Right cardiac atrium (tissue), 5 donors: Measurements from ENCODE around the gene GJA10. TPM values are rescaled to one million over a fixed set of nuclear protein-coding genes. Genes with fewer than 3 reads are reported as not detected.
"Not testable (repeated sequence)": the region's sequence is repeated elsewhere in the genome, so short reads cannot be mapped to it uniquely, and the experiment has no call there.

ENCODE experiments used
- ATAC-seq, 2 donors: fragments of 200-7000 bp; cut with Tn5 transposase; one replicate each; pipeline versions ENCODE4 v1.8.0 to v1.9.1; 2020; ENCODE audit warnings: moderate library complexity in 2 of 2, mild to moderate bottlenecking in 1 of 2
- DNase-seq, 3 donors: peaks; one replicate each; pipeline ENCODE4 v3.0.0-alpha.2; 2020
- H3K27ac ChIP-seq: one replicate; pipeline ENCODE4 v1.5.1; 2013; ENCODE audit warnings: mild to moderate bottlenecking, low read length, control low read depth, moderate library complexity
- H3K27me3 ChIP-seq: one replicate; pipeline ENCODE4 v1.6.1; 2013; ENCODE audit not compliant: control insufficient read depth, insufficient read depth
- H3K4me1 ChIP-seq: one replicate; pipeline ENCODE4 v1.6.1; 2013; ENCODE audit warnings: low read length; ENCODE audit not compliant: control insufficient read depth, insufficient read depth
- H3K4me3 ChIP-seq: one replicate; pipeline ENCODE4 v1.5.1; 2013; ENCODE audit warnings: low read length, control low read depth
- H3K9me3 ChIP-seq: one replicate; pipeline ENCODE4 v1.6.1; 2013; ENCODE audit warnings: low read length; ENCODE audit not compliant: control insufficient read depth
- WGBS: extraction: QIAGEN DNeasy Blood & Tissue Kit; methylation state at CpG from one replicate; pipeline ENCODE4 v1.1.7; 2013; 5-methylcytosine and 5-hydroxymethylcytosine counted together
- intact Hi-C, 4 donors: fragments of 100-400 bp; cut with DNase I; formaldehyde crosslinking; loops; one replicate each; pipeline versions ENCODE4 v1.11.0 to v1.14.0; 2022 to 2023
- long read RNA-seq, 4 donors: library from polyadenylated mRNA; unstranded; transcript quantifications; one replicate each; pipeline ENCODE4 v2.0.0, GENCODE V29; 2020 to 2021
- polyA plus RNA-seq: library from polyadenylated mRNA; stranded (reverse); fragments of 200-250 nt; gene quantifications from one replicate; pipeline ENCODE4 v1.2.3, GENCODE V29; 2013
- total RNA-seq, 4 donors: library from RNA; stranded (reverse); fragmentation: NEBNext Ultra II Directional; extraction: Animal tissue kit (Norgen Biotek cat#: 25700); gene quantifications; one replicate each; pipeline ENCODE4 v1.2.1, GENCODE V29; 2021
- donor health status: healthy with polysubstance abuse.
- donor health status: DM: no; HTN: yes; CAD: no.
- donor health status: DM: no; HTN: no; CAD: no.
- donor health status: DM: no; HTN: yes; CAD: no; lungs with severe emphysema.
- donor health status: DM: yes; HTN: yes; CAD: no.

The GJA10 gene
- not detected for total RNA-seq
- polyA plus RNA-seq, result not detected
- long read RNA-seq, donor 1, result 0 reads
- long read RNA-seq, donor 2, result 0 reads
- long read RNA-seq, donor 3, result 0 reads
- long read RNA-seq, donor 4, result 0 reads

GRCh38 chr6:89894169-89894568 lies at the start of gene GJA10:
Gene GJA10 (plus strand): TSS chr6:89894469. CDS start chr6:89894469, 0 bp downstream.
- Histone ChIP-seq H3K9me3 (no peaks in the 10 kb centered on the region), H3K27ac (no peak within 1 kb of the TSS), H3K4me3 (no peak within 1 kb of the TSS), H3K4me1 (no peaks in the 10 kb centered on the region), H3K27me3 (no peaks in the 10 kb centered on the region)
- DNase-seq, result no peak
- intact Hi-C loops, result no loop called here
- no peak for ATAC-seq
- 98% methylated on average over 1 of the region's 1 CpG for WGBS

DNA sequence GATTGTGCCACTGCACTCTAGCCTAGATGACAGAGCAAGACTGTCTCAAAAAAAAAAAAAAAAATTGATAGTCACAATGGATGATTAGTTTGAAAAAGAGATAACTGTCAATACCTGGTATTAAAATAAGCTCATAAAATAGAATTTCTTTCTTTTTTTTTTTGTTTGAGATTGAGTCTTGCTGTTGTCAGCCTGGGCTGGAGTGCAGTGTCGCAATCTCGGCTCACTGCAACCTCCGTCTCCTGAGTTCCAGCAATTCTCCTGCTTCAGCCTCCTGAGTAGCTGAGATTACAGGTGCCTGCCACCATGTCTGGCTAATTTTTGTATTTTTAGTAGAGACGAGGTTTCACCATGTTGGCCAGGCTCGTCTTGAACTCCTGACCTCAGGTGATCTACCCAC lies 46.8 kb upstream of the GJA10 start:
- DNase-seq, H3K27ac ChIP-seq, ATAC-seq, intact Hi-C loops, H3K4me1 ChIP-seq, H3K4me3 ChIP-seq, H3K27me3 ChIP-seq, H3K9me3 ChIP-seq: not testable (repeated sequence)
- WGBS, result 94% methylated on average over 5 of the region's 5 CpGs

DNA sequence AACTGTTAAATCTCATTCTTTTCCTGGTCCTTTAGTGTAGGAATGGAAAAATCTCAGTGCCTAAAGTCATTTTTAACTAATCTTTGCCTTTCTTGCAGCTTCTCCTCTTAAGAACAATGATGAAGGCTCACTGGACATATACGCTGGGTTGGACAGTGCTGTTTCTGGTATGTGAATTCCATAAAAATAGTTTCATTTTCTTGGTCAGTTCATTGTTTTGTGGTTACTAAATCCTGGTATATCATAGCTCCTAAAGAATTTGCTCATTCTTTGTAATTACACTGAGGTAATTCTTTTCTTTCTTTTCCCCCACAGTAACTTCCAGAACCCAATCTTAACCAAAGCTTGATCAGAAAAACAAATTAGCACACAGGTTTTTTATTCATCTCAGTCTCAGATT lies 41.2 kb upstream of the GJA10 start:
- ATAC-seq, result no peak
- H3K27ac ChIP-seq, result no peak overlapping the region
- no peaks in the 10 kb centered on the region for H3K4me1 ChIP-seq
- DNase-seq, result no peak
- no peak overlapping the region for H3K4me3 ChIP-seq
- 96% methylated on average over 1 of the region's 1 CpG for WGBS
- H3K9me3 ChIP-seq, result no peaks in the 10 kb centered on the region
- intact Hi-C loops, result no loop called here
- no peaks in the 10 kb centered on the region for H3K27me3 ChIP-seq

DNA sequence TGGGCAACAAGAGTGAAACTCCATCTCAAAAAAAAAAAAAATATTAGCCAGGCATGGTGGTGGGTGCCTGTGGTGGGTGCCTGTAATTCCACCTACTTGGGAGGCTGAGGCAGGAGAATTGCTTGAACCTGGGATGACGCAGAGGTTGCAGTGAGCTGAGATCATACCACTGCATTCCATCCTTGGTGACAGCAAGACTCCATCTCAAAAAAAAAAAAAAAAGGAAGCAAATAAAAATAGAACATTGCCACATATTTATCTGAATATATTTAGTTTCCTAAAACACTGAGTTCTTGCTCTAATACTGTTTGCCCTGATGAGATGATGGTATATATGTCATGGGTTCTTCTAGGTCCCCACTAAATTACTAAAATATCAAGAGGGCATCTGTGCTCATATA lies 36.2 kb upstream of the GJA10 start:
- no peak for ATAC-seq
- DNase-seq, result no peak
- Histone ChIP-seq H3K27ac (no peak overlapping the region), H3K4me1 (no peaks in the 10 kb centered on the region), H3K27me3 (no peaks in the 10 kb centered on the region), H3K4me3 (no peak overlapping the region), H3K9me3 (no peaks in the 10 kb centered on the region)
- intact Hi-C loops, result no loop called here
- 89% methylated on average over 1 of the region's 1 CpG for WGBS

- no peak overlapping the region for H3K27ac ChIP-seq
- H3K27me3 ChIP-seq, result no peaks in the 10 kb centered on the region
- intact Hi-C loops, result no loop called here
- no peak overlapping the region for H3K4me3 ChIP-seq
- 92% methylated on average over 4 of the region's 4 CpGs for WGBS
- no peaks in the 10 kb centered on the region for H3K9me3 ChIP-seq
- ATAC-seq, result no peak
- H3K4me1 ChIP-seq, result no peaks in the 10 kb centered on the region
- DNase-seq, result no peak
Observed at GRCh38 chr6:89859744-89860143, 34.5 kb upstream of the GJA10 start.

DNA sequence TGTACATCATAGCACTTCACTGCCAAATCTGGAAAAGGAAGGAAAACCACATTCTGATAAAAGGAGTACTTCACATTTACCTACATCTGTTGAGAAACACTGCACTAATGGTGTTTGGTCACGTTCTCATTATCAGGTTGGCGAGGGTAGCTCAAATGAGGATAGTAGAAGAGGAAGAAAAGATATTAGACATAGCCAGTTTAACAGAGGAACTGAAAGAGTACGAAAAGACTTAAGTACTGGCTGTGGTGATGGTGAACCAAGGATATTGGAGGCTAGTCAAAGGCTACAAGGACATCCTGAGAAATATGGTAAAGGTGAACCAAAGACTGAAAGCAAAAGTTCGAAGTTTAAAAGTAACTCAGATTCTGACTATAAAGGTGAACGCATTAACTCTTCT lies 32.0 kb upstream of the GJA10 start:
- Histone ChIP-seq H3K27ac (no peak overlapping the region), H3K9me3 (no peaks in the 10 kb centered on the region), H3K27me3 (no peaks in the 10 kb centered on the region), H3K4me3 (no peak overlapping the region), H3K4me1 (no peaks in the 10 kb centered on the region)
- DNase-seq, result no peak
- no peak for ATAC-seq
- 94% methylated on average over 5 of the region's 5 CpGs for WGBS
- intact Hi-C loops, result no loop called here

GRCh38 chr6:89862698-89863097 lies 31.6 kb upstream of the GJA10 start:
- no peaks in the 10 kb centered on the region for H3K4me1 ChIP-seq
- no peaks in the 10 kb centered on the region for H3K27me3 ChIP-seq
- whole genome bisulfite sequencing, result 94% methylated on average over 2 of the region's 2 CpGs
- no peak overlapping the region for H3K27ac ChIP-seq
- intact Hi-C loops, result no loop called here
- ATAC-seq (no peak), DNase-seq (no peak)
- no peaks in the 10 kb centered on the region for H3K9me3 ChIP-seq
- H3K4me3 ChIP-seq, result no peak overlapping the region

- no peak for DNase-seq
- ATAC-seq, result no peak
- H3K9me3 ChIP-seq, result no peaks in the 10 kb centered on the region
- no peak overlapping the region for H3K4me3 ChIP-seq
- H3K27ac ChIP-seq, result no peak overlapping the region
- 95% methylated on average over 6 of the region's 6 CpGs for WGBS
- intact Hi-C loops, result no loop called here
- H3K4me1 ChIP-seq, result no peaks in the 10 kb centered on the region
- H3K27me3 ChIP-seq, result no peaks in the 10 kb centered on the region
Observed at GRCh38 chr6:89866024-89866678, 28.1 kb upstream of the GJA10 start.

- no peaks in the 10 kb centered on the region for H3K9me3 ChIP-seq
- H3K27ac ChIP-seq, result no peak overlapping the region
- intact Hi-C loops, result no loop called here
- no peaks in the 10 kb centered on the region for H3K27me3 ChIP-seq
- no peak overlapping the region for H3K4me3 ChIP-seq
- no peak for ATAC-seq
- no peaks in the 10 kb centered on the region for H3K4me1 ChIP-seq
- DNase-seq, result no peak
Observed at GRCh38 chr6:89873721-89874120, 20.5 kb upstream of the GJA10 start.

DNA sequence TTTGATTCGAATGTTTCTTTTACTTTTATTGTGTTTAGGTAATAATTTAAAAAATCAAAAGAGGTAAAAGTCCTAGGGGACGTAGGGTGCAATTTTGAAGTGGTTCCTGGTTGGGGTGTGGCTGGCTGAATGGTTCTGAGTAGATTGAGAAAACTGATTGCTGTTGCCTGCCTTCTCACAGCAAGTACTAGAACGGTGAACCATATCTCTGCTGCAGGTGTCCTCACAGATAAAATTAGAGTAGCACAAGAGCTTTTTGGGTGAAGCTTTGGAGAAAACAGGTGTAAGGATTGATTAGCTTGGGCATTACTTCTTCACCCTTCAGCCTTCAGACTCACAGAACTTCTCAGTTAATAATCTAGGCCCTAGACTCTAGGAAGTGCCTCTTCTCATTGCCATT lies 19.8 kb upstream of the GJA10 start:
- Histone ChIP-seq H3K9me3 (no peaks in the 10 kb centered on the region), H3K27ac (no peak overlapping the region), H3K27me3 (no peaks in the 10 kb centered on the region), H3K4me3 (no peak overlapping the region), H3K4me1 (no peaks in the 10 kb centered on the region)
- DNase-seq (no peak), ATAC-seq (no peak)
- WGBS, result 90% methylated on average over 3 of the region's 3 CpGs
- intact Hi-C loops, result no loop called here

DNA sequence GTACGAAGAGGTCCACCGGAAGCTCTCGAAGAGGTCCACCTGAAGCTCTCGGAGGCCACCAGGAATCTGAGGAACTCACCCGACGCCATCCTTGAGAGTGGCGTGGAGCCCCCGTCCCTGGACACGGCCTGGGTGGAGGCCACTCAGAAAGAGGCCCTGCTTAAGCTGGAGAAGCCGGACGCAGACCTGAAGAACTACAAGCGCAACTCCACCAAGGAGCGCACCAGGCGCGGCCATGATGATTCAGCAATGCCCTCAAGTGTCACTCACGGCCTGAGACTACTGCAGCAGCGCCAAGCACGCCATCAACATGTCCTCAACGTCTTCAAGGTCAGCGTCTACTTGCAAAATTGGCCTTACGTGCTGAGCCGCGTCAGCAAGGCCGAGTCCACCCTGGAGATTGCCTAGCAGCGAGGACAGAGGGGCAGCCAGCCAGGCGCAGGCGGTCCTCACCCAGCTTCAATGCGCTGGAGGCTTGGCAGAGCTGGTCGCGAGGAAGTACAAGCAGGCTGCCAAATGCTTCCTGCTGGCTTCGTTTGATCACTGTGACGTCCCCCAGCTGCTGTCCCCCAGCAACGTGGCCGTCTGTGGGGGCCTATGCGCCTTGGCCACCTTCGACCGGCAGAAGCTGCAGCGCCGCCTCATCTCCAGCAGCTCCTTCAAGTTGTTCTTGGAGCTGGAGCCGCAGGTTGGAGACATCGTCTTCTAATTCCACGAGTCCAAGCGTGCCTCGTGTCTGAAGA lies 7.7 kb upstream of the GJA10 start:
- H3K9me3 ChIP-seq, result no peaks in the 10 kb centered on the region
- intact Hi-C loops, result no loop called here
- H3K27me3 ChIP-seq, result no peaks in the 10 kb centered on the region
- ATAC-seq (no peak), DNase-seq (no peak)
- H3K4me3 ChIP-seq, result no peak overlapping the region
- 85% methylated on average over 44 of the region's 44 CpGs for WGBS
- H3K4me1 ChIP-seq, result no peaks in the 10 kb centered on the region
- no peak overlapping the region for H3K27ac ChIP-seq
